CD4-positive, alpha-beta T cell treated with Interleukin-4 for 4 hours (primary cell): ENCODE data around the gene THAP10.

Experiments used
- DNase-seq: peaks from one replicate; pipeline ENCODE4 v3.0.0-alpha.2; 2020

Gene THAP10

GRCh38 chr15:70853318-70853972 is 38.8 kb downstream of the THAP10 start:
- DNase-seq = no peak

GRCh38 chr15:70852501-70853317 is 39.5 kb downstream of the THAP10 start:
- no peak for DNase-seq

DNA sequence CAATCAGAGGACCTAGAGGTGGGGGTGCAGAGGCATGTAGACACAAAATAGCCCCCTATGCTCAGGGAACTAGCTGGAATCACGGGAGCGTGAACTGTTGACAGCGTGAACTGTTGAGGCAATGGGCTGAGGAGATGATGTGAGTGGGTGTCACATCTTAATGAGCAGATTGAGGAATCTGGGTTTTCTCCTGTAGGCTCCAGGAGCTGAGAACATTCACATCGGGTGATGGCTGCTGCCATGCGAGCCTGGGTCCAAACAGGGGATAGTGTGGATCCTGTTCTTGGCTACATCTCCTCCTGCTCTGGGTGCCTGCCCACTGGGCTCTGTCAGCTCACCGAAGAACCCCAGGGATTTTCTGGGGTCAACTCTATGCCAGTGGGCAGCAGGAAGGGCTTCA is 40.3 kb downstream of the THAP10 start:
- DNase-seq = no peak

DNA sequence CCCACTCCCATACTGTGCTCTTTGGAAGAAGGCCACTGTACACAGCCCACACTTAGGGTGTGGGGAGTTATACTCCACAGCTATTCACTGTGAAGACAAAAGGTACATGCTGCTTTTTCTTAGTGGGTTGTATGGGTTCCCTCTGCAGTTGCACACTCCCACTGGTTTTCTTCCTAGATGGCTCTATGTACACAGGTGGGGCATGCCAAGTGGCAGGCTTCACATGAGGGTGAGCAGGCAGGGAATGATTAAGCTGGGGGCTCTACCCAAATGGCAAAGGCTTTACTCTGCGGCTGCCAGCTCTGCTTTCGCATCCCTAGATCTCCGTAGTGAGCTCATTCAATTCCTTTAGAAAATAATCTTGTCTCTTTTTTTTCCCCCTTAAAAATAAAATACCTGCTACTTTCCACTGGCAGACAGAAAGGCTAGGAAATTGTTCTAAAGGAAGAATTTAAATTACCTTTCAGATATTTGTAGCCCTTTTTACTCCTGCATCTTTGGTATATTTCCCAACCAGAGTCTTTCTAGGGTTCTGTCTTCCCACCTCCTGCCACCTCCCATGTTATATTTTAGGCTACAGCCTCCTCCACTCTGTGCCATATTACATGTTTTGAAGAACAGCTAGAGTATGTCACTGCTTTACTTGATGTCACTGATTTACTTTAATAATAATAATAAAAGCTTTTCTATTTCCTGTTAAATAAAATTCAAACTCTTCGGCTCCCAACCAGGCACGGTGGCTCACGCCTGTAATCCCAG is 46.5 kb downstream of the THAP10 start:
- DNase-seq = no peak

DNA sequence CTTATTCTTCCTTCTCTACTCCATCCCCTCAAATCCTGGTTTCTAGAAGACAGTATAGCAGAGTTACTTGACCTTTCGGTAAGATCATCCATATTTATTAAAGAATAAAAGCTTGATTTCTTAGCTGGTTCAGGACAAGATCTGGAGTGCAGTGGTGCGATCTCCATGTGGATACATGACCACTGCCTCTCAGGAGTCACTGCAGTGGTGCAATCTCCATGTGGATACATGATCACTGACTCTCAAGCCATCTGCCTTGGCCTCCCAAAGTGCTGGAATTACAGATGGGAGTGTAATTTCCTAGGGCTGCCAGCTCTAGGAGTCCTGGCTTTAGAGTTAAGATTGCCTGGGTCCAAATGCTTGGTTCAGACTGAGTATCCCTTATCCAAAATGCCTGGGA is 54.8 kb downstream of the THAP10 start:
- no peak for DNase-seq

DNA sequence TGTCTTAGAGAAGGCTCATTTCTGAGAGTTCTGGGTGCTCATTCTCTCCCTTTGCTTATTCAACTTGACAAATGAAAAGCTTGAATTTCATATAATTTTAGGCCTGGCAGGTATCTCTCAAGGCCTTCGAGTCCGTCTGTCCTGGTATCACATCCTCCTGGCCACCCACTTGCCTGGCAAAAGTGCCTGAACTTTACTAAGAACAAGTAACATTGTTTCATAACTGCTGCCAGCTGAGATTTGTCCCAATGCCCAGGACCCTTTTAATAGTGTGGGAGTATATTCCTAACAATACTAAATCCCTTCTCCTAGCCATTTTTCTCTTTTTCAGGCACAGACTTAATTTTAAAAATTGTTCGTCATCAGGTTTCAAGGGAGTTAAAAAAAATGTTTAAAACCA is 56.4 kb downstream of the THAP10 start:
- DNase-seq = no peak

GRCh38 chr15:70835415-70835814 is 56.8 kb downstream of the THAP10 start:
- no peak for DNase-seq

- no peak for DNase-seq
Observed at GRCh38 chr15:70834999-70835398, 57.2 kb downstream of the THAP10 start.

GRCh38 chr15:70833861-70834765 is 58.1 kb downstream of the THAP10 start:
- DNase-seq = no peak

- DNase-seq = no peak
Observed at GRCh38 chr15:70833422-70833821, 58.8 kb downstream of the THAP10 start.

DNA sequence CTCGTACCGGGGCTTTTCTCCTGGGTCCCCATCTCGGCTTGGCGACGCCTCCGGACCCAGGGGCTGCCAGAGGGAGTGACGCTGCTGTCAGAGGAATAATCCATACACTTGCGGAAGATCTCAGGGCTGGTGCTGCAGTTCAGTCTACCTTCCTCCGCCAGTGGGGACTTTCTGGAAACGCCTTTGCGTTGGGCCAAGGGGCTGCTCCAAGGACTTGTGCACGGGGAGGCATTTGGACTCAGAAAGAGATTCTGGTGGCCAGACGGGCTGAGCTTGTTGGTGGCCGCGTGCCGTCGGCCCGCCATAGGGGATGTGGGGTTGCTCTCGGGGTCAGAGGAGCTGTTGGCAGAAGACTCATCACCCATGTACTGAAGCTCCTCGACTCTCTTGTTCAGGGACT is 60.1 kb downstream of the THAP10 start:
- no peak for DNase-seq
